GM19043 (cell line): ENCODE measurements around the gene GKN2.

Source experiments
- ATAC-seq: cut with Tn5 transposase; IDR thresholded peaks from one replicate; pipeline ENCODE4 v1.9.1; 2021; ENCODE audit warnings: low read depth; ENCODE audit not compliant: unreplicated experiment

The GKN2 gene

GRCh38 chr2:68952887-68953521 is at the start of gene GKN2:
TSS of gene GKN2 (minus strand) at chr2:68952893. CDS start at chr2:68952861, 32 bp downstream.
- no peak for ATAC-seq

- ATAC-seq, result no peak
These were observed 49.2 kb upstream of the GKN2 start for GRCh38 chr2:69001879-69002278.

- no peak for ATAC-seq
These were observed 44.7 kb upstream of the GKN2 start for GRCh38 chr2:68997401-68997800.

GRCh38 chr2:68995916-68996315 is 43.2 kb upstream of the GKN2 start:
- ATAC-seq, result no peak

GRCh38 chr2:68994864-68995263 is 42.2 kb upstream of the GKN2 start:
- ATAC-seq, result no peak

- no peak for ATAC-seq
These were observed 41.0 kb upstream of the GKN2 start for GRCh38 chr2:68993660-68994059.

- no peak for ATAC-seq
These were observed 40.2 kb upstream of the GKN2 start for GRCh38 chr2:68992933-68993332.

- no peak for ATAC-seq
These were observed 39.6 kb upstream of the GKN2 start for GRCh38 chr2:68992341-68992740.

GRCh38 chr2:68989035-68989434 is 36.3 kb upstream of the GKN2 start:
- no peak for ATAC-seq

- no peak for ATAC-seq
These were observed 34.4 kb upstream of the GKN2 start for GRCh38 chr2:68987021-68987503.

GRCh38 chr2:68980956-68981355 is 28.3 kb upstream of the GKN2 start:
- no peak for ATAC-seq

GRCh38 chr2:68978098-68978497 is 25.4 kb upstream of the GKN2 start:
- ATAC-seq, result no peak

GRCh38 chr2:68977453-68977852 is 24.8 kb upstream of the GKN2 start:
- no peak for ATAC-seq

GRCh38 chr2:68975844-68976243 is 23.2 kb upstream of the GKN2 start:
- ATAC-seq, result no peak

- no peak for ATAC-seq
These were observed 22.4 kb upstream of the GKN2 start for GRCh38 chr2:68974946-68975665.

- ATAC-seq, result no peak
These were observed 21.6 kb upstream of the GKN2 start, which contains the start of gene GKN1 for GRCh38 chr2:68974251-68974650. TSS of gene GKN1 (plus strand) at chr2:68974636. CDS start at chr2:68974678, 42 bp downstream.

- no peak for ATAC-seq
These were observed 19.0 kb upstream of the GKN2 start for GRCh38 chr2:68971591-68972231.

- no peak for ATAC-seq
These were observed 18.0 kb upstream of the GKN2 start for GRCh38 chr2:68970566-68971265.

GRCh38 chr2:68969736-68970490 is 17.2 kb upstream of the GKN2 start:
- ATAC-seq, result no peak

GRCh38 chr2:68968221-68968620 is 15.5 kb upstream of the GKN2 start:
- ATAC-seq, result no peak
